K562 (cell line): ENCODE results near the gene CSNK1D. TPM values are rescaled to one million over a fixed set of nuclear protein-coding genes. Genes with fewer than 3 reads are reported as not detected.

Experiments
- C11orf30 ChIP-seq: fragments of 450-650 bp; IDR thresholded peaks from 2 replicates; pipeline ENCODE4 v1.6.1; 2016; ENCODE audit warnings: low read depth, mild to moderate bottlenecking
- FOXK1 ChIP-seq: sonication (generic); formaldehyde crosslinking; IDR thresholded peaks from 2 replicates; pipeline ENCODE4 v1.8.0; 2022; ENCODE audit warnings: missing genetic modification reagents, mild to moderate bottlenecking, borderline replicate concordance
- HDAC2 ChIP-seq: fragments of 450-650 bp; IDR thresholded peaks from 2 replicates; pipeline ENCODE4 v1.6.1; 2016; ENCODE audit warnings: mild to moderate bottlenecking
- ILF3 ChIP-seq: fragments of 450-650 bp; IDR thresholded peaks from 2 replicates; pipeline ENCODE4 v1.6.1; 2018; ENCODE audit warnings: antibody characterized with exemption, mild to moderate bottlenecking, moderate library complexity, borderline replicate concordance
- JUNB ChIP-seq: fragments of 450-650 bp; formaldehyde crosslinking; conservative IDR thresholded peaks from 2 replicates; pipeline ENCODE4 v1.4.0; 2020; ENCODE audit warnings: mild to moderate bottlenecking
- LARP7 ChIP-seq: fragments of 450-650 bp; IDR thresholded peaks from 2 replicates; pipeline ENCODE4 v1.6.1; 2016
- NFE2 ChIP-seq: IDR thresholded peaks from 2 replicates; pipeline ENCODE4 v1.6.1; 2014; ENCODE audit warnings: antibody characterized with exemption, low read depth
- PHF8 ChIP-seq: fragments of 200-600 bp; sonication (generic); IDR thresholded peaks from 2 replicates; pipeline ENCODE4 v1.6.1; 2012; ENCODE audit warnings: mixed run types, mild to moderate bottlenecking, inconsistent platforms, low read length, moderate library complexity, borderline replicate concordance
- PML ChIP-seq: IDR thresholded peaks from 2 replicates; pipeline ENCODE4 v1.6.1; 2012; ENCODE audit warnings: low read length, inconsistent platforms
- RBFOX2 ChIP-seq: fragments of 200-400 bp; formaldehyde crosslinking; IDR thresholded peaks from 2 replicates; pipeline ENCODE4 v1.6.1; 2017; ENCODE audit warnings: low read depth, mild to moderate bottlenecking, low read length, moderate library complexity
- SMAD3 ChIP-seq: fragments of 450-650 bp; formaldehyde crosslinking; conservative IDR thresholded peaks from 2 replicates; pipeline ENCODE4 v1.4.0; 2020; ENCODE audit warnings: mild to moderate bottlenecking
- SRSF7 ChIP-seq: fragments of 200-400 bp; formaldehyde crosslinking; optimal IDR thresholded peaks from 2 replicates; pipeline ENCODE3; 2017; ENCODE audit warnings: mild to moderate bottlenecking, low read depth, low read length
- TBL1XR1 ChIP-seq, 2 experiments: IDR thresholded peaks; 2 replicates each; pipeline ENCODE4 v1.6.1; 2012; ENCODE audit warnings: improper control_type of control experiment in 2 of 2, low read length in 2 of 2, mild to moderate bottlenecking in 1 of 2
- TGIF2 ChIP-seq: sonication (generic); formaldehyde crosslinking; IDR thresholded peaks from 2 replicates; pipeline ENCODE4 v1.8.1; 2022; ENCODE audit warnings: mild to moderate bottlenecking, missing genetic modification reagents, moderate library complexity
- XRCC5 ChIP-seq: fragments of 200-400 bp; formaldehyde crosslinking; IDR thresholded peaks from 2 replicates; pipeline ENCODE4 v1.6.1; 2017; ENCODE audit warnings: low read depth, mild to moderate bottlenecking, low read length
- ZNF12 ChIP-seq: sonication (generic); formaldehyde crosslinking; IDR thresholded peaks from 2 replicates; pipeline ENCODE4 v1.4.0; 2020; ENCODE audit warnings: mild to moderate bottlenecking, missing genetic modification reagents
- ZNF124 ChIP-seq: sonication (generic); formaldehyde crosslinking; IDR thresholded peaks from 2 replicates; pipeline ENCODE4 v1.8.1; 2022; ENCODE audit warnings: missing genetic modification reagents
- ZNF224 ChIP-seq: sonication (generic); formaldehyde crosslinking; IDR thresholded peaks from 2 replicates; pipeline ENCODE4 v1.8.0; 2022; ENCODE audit warnings: mild to moderate bottlenecking, missing genetic modification reagents
- ZNF253 ChIP-seq: fragments of 250-450 bp; sonication (Bioruptor Pico); conservative IDR thresholded peaks from 2 replicates; pipeline ENCODE4 v1.6.1; 2021; ENCODE audit warnings: mild to moderate bottlenecking
- ZNF583 ChIP-seq: fragments of 250-450 bp; sonication (Bioruptor Pico); IDR thresholded peaks from 2 replicates; pipeline ENCODE4 v1.4.0; 2020
- ZNF699 ChIP-seq: fragments of 250-450 bp; sonication (Bioruptor Pico); IDR thresholded peaks from 2 replicates; pipeline ENCODE4 v1.8.0; 2021; ENCODE audit warnings: mild to moderate bottlenecking, moderate library complexity; ENCODE audit not compliant: insufficient replicate concordance
- polyA plus RNA-seq, 8 experiments: library from polyadenylated mRNA; depleted of rRNA in 4 of 8; stranded (reverse) in 5 of 8; unstranded in 3 of 8; fragments of >200 nt; fragmentation: Nextera tagmentation in 2 of 8; fragmentation: Illumina TruSeq in 1 of 8; extraction: Ambion mirVana in 2 of 8; extraction: Trizol in 1 of 8; gene quantifications; 2 replicates each; pipeline versions ENCODE4 v1.2.1 to v1.2.3, GENCODE V29; 2011 to 2014; ENCODE audit warnings: inconsistent platforms in 1 of 8, missing spikeins in 1 of 8
- total RNA-seq, 7 experiments: library from RNA; depleted of rRNA in 6 of 7; stranded (reverse); fragments of >200 nt in 6 of 7; fragmentation: Illumina TruSeq in 2 of 7; extraction: Trizol in 2 of 7; gene quantifications; 2 replicates each; pipeline versions ENCODE4 v1.2.1 to v1.2.3, GENCODE V29; 2011 to 2021; ENCODE audit warnings: low replicate concordance in 1 of 7
- TF ChIP-seq, protein P1 (sequence below): sonication (generic); formaldehyde crosslinking; IDR thresholded peaks from 2 replicates; pipeline ENCODE4 v1.8.1; 2023; ENCODE audit warnings: mild to moderate bottlenecking, missing genetic modification reagents
- TF ChIP-seq, protein P2 (sequence below): fragments of 250-450 bp; sonication (Bioruptor Pico); IDR thresholded peaks from 2 replicates; pipeline ENCODE4 v1.8.0; 2021; ENCODE audit warnings: moderate library complexity, mild to moderate bottlenecking, inconsistent platforms
- TF ChIP-seq, protein P3 (sequence below): fragments of 250-450 bp; sonication (Bioruptor Pico); IDR thresholded peaks from 2 replicates; pipeline ENCODE4 v1.5.0; 2021; ENCODE audit warnings: mild to moderate bottlenecking, moderate library complexity

The CSNK1D gene
- total and polyA plus RNA-seq, 9 of the 15 experiments (the other 6 are each of a cell fraction or from before 2014, with no cell fraction given): 6.5 to 133 (median 41.3) TPM

DNA sequence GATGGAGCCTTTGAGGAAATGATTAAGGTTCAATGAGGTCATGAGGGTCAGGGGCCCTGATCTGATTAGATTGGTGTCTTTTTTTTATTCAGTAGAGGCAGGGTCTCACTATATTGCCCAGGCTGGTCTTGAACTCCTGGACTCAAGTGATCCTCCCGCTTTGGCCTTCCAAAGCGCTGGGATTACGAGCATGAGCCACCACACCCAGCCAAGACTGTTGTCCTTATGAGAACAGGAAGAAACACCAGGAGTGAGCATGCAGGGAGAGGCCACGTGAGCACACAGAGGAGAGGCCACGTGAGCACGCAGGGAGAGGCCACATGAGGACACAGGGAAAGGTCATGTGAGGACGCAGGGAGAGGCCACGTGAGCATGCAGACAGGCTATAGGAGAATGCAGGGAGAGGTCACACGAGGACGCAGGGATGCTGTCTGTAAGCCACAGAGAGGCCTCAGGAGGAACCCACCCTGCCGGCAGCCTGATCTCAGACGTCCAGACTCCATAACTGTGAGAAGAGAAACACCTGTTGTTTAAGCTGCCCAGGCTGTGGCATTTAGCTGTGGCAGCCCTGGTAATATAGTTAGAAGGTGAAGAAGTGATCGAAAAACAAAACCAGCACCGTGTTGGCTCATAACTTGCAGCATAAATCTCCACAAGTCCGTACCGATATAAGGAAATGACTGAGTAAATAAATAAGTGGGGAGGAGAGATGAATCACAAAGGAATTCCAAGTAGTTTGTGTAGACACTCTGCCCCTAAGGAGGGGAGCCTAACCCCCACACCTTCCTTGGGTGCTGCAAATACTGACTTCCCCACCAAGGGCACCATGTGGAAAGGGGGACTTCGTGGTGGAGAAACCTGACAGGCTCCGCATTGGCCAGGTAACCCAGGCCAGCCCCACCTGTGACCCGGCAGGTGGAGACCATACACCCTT is 14.6 kb upstream of the CSNK1D start (continued):
- TF ChIP-seq ZNF699 (CRISPR knock-in tag) (no peak), ZNF124 (CRISPR knock-in tag) (no peak), NFE2 (no peak), SMAD3 (0 out of 2 replicates have a peak, but pooled peaks have one; percentile 20), FOXK1 (peak; percentile 81; the same call in 1 of the 2 replicates), ILF3 (no peak), XRCC5 (0 out of 2 replicates have a peak, but pooled peaks have one; percentile 1), ZNF253 (no peak), PHF8 (no peak; the same call in 1 of the 2 replicates), PML (no peak), C11orf30 (peak; percentile 80), ZNF583 (CRISPR knock-in tag) (0 out of 2 replicates have a peak, but pooled peaks have one; percentile 22), TBL1XR1 (IDR thresholded peaks at IDR 0.05; ENCODE audit: low read length in 2 of 2) (peak; percentile 73 to 92), RBFOX2 (peak; percentile 57; the same call in 1 of the 2 replicates), ZNF12 (CRISPR knock-in tag) (no peak), JUNB (no peak), HDAC2 (peak; percentile 89), ZNF224 (no peak), SRSF7 (no peak), TGIF2 (CRISPR knock-in tag) (no peak), LARP7 (no peak)
- TF ChIP-seq, protein P1, sequence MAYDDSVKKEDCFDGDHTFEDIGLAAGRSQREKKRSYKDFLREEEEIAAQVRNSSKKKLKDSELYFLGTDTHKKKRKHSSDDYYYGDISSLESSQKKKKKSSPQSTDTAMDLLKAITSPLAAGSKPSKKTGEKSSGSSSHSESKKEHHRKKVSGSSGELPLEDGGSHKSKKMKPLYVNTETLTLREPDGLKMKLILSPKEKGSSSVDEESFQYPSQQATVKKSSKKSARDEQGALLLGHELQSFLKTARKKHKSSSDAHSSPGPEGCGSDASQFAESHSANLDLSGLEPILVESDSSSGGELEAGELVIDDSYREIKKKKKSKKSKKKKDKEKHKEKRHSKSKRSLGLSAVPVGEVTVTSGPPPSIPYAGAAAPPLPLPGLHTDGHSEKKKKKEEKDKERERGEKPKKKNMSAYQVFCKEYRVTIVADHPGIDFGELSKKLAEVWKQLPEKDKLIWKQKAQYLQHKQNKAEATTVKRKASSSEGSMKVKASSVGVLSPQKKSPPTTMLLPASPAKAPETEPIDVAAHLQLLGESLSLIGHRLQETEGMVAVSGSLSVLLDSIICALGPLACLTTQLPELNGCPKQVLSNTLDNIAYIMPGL: peak; percentile 72; the same call in 1 of the 2 replicates
- TF ChIP-seq, protein P2, sequence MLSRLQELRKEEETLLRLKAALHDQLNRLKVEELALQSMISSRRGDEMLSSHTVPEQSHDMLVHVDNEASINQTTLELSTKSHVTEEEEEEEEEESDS: no peak
- TF ChIP-seq, protein P3, sequence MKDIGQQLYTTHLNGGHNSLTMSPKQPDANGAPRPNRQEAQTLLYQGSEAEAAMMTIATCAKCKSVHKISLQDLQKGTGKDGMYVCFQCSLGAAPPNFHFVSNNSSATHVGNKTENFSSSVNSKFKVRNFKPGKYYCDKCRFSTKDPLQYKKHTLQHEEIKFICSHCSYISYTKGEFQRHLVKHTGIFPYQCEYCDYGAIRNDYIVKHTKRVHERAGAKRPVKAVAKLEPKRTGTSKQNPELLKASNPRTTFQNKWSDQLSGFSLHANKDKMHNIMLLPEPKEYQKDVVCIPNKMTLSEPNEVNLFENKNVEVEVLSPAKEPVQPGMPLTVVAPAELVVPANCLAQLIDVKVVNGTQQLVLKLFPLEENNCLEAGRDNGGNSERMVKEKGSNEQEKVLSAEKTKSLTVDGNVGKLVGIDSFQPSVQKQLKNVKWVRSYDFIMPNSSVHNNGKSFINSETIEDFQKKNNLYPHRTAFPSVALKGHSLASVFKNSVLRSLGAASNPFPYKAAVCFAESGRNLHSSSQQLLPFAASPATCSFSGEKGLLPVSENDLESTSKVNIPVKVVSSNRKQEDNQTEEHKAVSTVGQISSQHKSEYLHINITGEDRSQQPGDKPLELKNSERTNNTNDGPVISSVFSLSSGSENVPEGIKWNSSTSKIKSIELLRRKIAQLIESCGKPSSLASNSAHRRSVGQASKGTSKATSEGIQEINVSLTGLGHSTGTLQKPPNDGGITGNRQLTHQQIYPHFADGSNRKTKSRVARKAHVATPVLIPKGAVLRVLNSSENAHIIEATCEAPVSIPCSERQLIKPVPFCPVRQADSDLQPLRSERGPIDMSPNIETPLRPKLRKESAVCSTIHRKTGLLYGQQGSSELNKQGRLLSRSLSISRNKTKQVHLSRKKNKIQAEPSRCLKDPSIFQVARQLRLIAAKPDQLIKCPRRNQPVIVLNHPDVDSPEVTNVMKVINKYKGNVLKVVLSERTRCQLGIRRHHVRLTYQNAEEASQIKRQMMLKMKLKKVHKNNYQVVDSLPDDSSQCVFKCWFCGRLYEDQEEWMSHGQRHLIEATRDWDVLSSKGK (CRISPR knock-in tag): no peak
